HK-2 (cell line): Measurements from ENCODE around the gene DAB2.
"Not testable (repeated sequence)": the region's sequence is repeated elsewhere in the genome, so short reads cannot be mapped to it uniquely, and the experiment has no call there.

Experiments used
- DNase-seq: peaks from one replicate; pipeline ENCODE4 v3.0.0-alpha.2; 2018; ENCODE audit not compliant: unreplicated experiment

DAB2 gene

DNA sequence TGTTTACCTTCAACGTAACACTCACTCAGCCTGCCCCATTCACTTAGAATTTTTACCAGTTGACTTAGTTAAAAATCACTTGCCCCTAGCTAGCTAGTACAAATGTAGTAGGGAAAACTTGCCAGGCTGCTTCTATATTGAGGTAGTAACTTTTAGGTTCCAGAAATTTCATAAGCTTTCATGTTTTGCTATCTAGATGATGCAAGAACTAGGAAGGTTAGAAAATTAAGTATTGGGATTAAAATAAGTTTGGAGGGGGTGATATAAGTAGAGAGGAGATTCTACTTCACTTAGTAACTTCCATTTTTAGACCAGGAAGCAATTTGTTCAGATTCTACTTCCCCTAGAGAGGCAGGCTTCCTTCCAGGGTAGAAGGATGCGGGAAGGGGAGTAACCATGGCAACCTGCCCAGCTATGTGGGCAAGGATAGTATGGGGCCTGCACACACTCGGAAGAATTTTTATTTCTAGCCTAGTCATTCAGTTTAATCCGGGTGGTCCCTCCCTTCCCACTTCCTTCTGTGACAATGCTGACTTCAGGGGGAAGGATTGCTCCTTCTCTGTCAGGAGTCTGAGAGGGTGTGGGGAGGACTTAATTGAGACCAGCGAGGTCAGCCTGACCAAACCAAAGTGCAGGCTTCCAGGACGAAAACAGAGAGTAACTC lies 4.2 kb downstream of the DAB2 start:
- DNase-seq: no peak

DNA sequence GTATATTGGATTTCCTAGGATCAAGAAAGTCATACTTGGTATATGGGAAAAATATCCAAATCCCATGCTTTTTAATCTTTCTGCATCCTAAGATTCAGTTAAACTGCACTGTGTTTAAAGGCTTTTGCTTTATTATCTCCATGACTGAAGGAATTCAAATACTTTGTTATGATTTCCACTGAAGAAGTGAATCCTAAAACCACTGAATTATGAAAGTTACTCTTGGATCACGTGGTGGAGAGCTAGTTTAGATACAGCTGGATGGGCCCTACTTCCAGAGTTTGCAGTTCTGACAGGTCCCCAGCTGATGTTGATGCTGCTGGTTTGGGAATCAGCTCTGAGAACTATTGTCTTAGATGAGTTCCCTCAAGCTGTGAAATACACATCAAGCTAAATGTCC lies 5.0 kb downstream of the DAB2 start:
- DNase-seq: no peak

DNA sequence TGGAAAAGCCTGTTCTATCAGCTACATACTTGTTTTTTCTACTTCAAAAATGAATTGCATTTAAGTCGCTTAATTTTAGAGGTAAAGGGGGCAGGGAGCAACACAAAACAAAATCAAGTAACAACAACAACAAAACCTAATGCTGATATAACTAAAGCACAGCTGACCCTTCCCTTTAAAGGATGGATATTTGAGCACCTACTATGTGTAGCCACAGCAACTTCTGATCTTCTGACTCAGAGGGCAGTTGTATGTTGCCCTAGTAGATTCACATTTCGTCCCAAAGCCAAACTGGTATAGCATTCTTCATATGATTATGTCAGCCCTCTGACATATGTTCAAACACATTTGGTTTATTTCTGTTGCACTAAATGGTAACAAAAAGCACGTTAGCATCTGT lies 6.8 kb downstream of the DAB2 start:
- no peak for DNase-seq

DNA sequence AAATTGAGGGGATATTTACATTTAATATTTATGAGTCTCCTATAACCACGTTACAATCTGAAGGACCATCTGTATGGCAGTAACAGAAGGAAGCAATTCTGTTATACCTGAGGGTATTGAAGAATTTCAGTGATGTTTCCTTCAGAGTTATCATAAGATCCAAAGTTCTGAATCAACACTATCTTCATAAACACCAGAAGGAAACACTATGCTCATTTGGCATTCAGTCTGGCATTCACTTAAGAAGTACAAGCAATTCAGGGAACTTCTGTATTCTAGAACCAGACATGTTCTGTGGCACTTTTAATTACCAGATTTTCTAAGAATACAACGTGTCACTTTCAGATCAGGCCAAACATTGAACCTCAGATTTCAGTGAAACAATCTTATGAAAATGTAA lies 9.6 kb downstream of the DAB2 start:
- no peak for DNase-seq

DNA sequence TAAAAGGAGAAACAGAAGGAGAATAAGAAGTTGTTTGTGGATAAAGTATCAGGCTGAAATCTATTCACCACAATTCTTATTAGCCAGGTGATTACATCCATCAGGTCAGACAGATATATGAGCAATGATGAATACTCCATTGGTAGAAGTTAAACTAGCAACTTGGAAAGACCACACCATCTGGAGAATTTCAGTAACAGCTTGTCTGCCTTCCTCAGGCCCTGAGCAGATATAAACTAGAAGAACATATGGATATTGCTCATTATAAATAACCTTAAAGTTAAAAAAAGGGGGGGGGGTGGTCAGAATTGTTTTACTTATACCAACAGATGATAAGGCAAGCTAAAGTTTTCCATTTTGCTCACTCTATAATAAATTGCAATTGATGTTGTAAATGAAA lies 10.4 kb downstream of the DAB2 start:
- no peak for DNase-seq

DNA sequence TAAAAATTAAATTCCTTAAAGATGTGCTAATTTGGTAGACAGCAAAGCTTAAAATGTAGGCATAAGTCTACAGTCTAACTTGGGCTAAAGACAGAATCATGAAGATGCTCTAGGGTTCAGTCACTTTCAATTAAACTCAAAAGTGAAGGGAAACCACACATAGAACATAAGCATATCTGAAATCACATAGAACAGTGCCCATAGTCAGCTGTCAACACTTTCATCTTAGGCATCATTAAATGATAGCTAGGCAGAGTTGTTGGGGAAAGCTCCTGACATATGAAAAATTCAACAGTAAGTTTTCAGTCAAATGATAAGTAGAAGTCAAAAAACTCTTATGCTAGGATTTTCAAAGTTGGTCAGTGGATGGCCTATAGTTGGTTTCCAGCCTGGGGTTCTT lies 11.0 kb downstream of the DAB2 start:
- DNase-seq: no peak

DNA sequence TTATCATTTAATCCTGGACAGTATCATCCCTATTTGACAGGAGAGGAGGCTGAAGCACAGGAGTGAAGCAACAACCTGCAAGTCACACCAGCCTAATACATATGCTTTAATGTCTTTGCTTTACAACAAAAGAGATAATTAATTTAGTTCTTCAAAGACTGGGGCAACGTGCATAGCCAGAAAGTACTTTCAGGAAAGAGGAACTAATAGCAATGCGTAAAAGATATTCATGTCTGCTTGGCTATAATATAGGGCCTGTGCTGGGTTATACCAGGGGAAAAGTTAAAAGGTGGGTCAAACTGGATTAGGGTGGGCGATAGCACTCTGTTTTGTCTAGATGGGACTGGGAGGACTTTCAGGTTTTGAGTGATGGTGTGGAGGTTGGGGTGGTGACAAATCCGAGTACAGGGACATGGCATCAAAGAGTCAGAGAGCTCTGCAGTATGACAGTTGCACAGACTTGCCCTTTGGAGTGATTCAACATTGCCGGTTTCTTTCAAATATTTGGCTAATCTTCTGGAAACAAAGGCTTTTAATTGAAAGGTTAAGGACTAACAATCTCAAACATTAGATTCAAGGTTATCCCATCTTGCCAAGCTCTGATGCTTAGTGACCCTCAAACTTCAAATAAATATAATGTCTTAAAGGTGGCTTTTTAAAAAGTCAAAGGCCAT lies 11.9 kb downstream of the DAB2 start:
- no peak for DNase-seq

DNA sequence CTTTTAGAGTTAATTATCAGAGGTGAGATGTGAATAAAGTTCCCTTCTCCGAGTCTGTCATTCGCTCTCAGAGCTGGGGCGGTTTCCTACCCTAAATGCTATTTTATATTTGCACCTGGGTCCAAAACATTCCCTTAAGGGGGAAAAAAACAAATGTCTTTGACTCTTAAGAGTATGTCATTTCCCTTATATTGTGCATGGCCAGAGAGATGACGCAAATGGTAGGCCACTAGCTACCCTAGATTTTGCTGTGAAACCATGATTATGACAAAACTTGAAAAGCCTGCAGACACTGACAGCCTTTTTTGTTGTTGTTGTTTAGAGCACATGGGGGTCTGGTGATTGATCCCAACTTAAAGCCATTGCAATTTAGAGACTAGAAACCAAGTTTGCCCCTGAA lies 12.8 kb downstream of the DAB2 start:
- DNase-seq: no peak

DNA sequence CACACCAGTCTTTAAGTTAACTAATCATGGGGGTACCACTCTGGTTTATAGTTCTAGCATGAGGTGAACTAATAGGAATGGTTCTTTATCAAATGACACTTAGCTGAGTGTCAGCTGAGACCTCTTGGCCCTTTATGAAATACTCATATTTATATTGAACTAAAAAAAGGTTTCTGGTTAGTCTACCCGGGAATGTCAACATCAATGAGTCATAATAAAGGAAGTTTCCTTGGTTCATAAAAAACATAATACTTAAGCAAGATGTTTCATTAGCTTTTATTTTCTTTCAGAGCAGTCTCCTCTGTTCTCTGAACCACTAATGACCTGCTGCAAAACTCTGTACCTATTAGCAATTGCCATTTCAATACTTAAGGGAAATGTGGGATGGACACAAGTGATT lies 13.7 kb downstream of the DAB2 start:
- no peak for DNase-seq

DNA sequence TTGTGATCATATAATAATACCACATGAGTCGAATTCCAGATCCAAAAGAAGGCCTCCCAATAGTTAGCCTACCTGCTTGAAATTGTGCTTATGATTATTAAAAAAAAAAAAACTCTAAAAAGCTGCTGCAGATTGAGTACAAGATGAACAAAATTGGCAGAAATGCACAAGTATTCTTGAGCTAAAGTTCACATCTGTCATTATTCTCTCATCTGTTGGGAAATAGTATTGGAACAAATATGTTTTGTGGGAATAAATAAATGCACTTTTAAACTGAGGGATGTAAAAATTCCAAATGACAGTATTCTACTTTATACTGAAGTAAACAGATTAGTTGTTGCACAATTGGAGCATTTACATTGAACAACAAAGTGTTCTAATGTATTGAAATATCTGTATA lies 15.7 kb downstream of the DAB2 start:
- no peak for DNase-seq

DNA sequence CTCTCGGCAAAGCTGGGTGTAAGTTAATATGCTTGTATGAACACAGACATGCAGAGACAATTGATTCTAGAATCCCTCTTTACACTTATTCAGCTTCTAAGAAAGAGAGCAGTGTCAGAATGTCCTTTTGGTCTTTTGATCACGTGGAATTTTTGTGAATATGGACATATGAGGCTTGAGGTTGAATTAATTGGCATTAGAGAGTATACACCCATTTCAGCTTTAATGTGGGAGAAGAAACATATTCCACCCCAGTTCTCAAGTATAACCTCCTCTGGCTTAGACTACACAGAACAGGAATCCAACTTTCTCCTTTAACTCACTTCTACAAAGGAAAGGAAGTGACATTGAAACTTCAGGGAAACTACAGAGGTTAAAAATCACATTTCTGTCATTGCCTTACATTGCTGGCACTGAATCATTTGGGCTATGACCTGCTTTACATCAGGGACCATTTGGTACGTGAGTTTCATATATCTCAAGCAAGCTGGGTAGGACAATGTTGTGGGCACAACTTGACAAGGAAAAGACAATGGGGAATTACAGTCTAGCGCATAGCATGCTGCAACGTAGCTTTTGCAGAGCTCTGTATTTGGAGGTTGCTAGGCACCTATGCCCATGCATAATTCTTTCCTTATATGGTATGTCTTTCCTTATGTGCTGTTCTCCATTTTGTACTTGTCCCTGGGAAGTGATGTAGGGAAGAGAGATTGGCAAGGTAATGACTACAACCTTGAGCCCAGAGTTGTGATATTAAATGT lies 19.5 kb downstream of the DAB2 start:
- DNase-seq: no peak

DNA sequence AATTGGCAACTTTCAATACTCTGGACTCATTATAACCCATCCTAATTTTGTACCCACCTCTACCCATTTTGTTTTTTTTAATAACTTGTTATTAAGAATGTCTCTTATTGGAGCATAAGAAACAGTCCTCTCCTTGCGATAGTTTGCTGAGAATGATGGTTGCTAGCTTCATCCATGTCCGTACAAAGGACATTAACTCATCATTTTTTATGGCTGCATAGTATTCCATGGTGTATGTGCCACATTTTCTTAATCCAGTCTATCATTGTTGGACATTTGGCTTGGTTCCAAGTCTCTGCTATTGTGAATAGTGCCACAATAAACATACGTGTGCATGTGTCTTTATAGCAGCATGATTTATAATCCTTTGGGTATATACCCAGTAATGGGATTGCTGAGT lies 21.0 kb downstream of the DAB2 start:
- not testable (repeated sequence) for DNase-seq

DNA sequence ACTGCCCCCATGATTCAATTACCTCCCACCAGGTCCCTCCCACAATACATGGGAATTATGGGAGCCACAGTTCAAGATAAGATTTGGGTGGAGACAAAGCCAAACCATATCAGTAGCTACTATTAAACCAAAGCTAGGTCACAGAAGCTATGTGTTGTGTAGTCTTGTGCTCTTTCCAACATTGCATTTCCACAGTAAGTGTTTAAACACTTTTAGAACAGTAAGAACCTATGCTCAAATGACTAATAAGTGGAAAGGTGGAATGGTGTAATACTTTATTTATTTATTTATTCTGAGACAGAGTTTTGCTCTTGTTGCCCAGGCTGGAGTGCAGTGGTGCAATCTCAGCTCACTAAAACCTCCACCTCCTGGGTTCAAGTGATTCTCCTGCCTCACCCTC lies 22.6 kb downstream of the DAB2 start:
- not testable (repeated sequence) for DNase-seq

DNA sequence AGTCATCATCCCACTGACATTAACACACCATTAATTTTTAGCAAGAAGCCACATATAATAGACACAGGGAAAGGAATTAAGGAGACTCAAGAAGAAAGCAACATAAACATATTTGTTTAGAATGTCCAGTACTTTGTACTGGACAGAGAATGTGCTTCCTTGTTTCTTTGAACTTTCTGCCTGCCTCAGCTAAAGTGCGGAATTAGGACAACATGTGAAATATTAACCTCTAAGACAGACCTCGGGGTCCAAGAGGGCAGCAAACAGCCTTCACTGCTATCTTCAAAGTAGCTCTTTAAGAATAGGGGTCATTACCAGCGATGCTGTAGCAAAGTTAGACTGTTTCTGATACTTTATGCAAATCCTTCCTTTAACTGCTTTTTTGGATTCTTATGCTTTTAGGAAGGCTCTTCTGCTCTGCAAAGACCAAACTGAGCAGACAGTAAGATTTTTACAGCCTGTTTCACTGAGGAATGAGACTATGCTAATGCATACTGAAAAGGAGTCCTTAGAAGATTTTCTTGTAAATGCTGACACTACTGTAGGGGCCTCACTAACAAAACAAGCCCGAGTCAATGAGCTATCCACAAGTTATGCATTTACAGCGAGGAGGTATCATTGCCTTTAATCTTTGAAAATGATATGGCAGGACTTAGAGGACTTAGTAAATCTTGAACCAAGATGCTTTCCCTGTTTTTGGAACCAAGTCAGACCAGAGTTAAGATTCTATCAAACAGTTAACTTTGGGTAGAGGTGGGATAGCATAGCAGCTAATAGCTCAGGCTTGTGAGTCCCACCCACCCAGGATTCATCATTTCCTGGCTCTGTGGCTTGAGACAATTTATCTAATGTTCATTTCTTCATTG lies 23.8 kb downstream of the DAB2 start:
- DNase-seq: no peak

DNA sequence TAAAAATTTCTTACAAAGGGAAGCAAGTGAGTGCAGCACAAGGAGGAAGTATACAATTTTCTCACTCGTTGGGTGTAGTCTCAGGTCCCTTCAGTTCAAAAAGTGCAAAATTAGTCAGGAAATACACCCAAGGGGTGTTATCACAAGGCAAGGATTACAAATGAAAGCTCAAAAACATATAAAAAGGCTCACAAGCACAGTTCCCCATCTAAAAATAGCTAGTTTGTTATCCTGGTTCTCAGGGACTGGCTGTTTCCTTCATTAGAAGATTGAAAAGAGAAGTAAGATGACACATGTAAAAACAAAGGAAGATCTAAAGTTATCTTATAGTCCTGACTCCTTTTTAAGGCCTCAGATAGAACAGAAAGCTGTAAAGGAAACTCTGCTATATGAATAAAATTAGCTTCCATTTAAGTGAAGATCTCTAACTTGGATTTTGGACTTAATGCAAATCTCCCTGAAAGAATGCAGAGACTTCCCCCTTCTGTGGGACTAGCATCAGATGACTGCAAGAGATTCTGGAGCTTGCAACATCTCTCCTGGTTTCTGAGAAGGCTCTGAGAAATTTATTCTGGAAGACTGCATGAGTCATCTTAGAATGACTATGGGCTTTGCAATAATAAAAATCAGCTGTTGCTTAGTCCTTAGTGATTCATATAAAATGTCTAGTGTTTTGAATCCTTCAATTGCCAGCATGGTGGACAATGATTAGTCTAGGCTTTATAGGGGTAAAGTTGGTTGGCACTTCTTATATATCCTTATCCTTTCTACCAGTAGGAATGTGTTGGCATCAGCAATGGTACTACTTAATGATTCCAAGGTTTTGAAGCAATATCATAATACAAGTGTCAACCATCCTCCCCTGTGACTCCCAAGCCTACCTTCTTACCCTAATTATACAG lies 25.4 kb downstream of the DAB2 start:
- no peak for DNase-seq

DNA sequence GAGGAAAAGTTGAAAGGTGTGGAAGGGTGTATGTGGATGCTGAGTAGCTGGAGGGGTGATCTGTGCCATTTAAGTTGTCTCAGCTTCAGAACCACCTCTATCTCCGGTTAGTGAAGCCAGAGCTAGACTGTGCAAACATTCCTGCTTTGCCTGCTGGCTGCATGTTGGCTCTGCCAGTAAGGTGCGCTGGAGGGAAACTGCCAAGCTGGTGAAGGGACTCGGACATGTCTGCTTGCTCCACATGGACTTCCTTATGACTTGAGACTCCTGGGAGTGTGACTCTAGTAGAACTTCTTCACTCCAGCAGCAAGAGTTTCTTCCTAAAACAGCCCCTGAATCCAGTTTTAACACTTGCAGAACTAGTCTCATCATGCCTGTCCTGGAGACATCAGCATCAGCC lies 27.9 kb downstream of the DAB2 start:
- no peak for DNase-seq

DNA sequence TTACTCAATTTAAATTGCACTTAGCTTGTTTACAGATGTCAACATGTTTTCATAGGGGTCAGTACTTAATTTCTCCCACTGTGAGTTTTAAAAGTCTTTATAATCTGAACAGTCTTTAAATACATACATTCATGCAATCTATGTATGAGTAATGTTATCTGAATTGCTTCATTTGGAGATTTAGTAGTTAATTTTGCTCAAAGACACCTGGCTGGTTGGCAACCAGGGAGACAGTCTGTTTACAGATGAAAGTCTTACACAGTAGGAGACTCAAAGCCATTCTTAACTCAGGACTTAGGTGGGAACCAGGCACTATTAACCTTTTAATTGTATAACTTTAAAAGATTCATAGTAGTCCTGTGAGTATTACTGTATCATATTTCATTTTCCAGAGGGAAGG lies 29.3 kb downstream of the DAB2 start:
- no peak for DNase-seq

DNA sequence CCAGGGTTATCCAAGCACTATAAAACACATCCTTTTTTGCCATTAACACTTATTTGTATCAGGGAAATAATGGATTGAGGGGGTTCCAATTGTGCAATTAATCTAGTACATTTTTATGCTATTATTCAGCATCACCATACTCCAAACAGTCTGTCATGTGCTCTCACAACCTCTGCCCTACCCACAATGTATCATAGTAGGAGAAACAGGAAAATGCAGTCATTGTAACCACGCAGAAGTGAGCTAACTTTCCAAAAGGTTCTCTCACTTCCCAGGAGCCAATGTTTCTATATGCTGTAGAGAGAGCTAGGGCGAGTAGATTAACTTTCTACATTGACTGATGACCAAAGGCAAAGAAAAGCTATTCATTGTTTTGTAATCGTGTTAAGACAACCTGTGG lies 29.8 kb downstream of the DAB2 start:
- DNase-seq: no peak

DNA sequence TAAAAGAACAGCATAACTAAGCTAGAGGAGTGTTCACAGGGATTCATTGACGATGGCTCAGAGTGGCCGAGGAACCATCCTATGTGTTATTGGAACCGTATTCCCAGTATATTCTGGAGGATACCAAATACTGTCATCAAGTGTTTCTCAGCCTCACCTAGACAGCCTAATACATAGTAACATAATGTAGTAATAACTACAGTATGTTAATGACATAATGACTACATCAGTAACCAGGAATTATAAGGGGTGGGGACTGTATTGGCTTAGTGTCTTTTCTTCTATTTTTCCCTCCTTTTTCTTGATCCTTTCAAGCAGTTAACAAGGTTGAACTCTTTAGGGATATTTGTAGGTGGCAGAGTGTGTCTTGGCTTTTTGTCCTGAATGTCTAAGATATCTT lies 33.8 kb downstream of the DAB2 start:
- DNase-seq: no peak

DNA sequence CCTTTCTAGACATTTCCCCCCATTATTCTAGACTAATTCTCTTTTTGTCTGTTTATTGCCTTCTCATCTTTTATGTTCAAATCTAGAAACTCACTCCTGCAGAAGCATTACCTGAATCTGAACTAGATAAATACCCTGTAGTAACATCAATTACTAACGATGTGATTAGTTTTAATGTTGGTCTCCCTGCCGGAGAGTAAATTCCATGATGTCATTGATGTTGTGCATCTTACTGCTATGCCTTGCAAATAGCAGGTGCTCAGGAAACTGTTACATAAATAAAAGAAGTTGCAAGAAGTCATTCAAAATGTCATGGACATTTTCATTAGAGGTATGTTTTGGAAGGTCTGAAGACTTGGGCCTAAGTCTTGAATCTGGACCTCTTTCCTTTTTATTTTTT lies 37.5 kb downstream of the DAB2 start:
- no peak for DNase-seq

DNA sequence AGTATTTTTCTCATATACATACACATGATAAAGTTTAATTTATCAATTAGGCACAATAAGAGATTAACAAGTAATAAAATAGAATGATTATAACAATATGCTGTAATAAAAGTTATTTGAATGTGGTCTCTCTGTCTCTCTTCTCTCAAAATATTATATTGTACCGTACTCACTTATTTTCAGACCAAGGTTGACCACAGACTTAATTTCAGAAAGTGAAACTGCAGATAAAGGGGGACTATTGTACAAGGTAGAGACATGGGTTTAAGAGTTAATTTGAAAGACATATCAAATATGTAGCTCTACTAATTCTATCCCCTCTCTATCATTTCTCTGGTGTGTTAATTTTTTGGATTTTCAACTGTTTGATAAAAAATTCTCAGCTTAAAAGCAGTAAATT lies 40.5 kb downstream of the DAB2 start:
- no peak for DNase-seq
